T follicular helper cell (primary cell): ENCODE data around the gene AIF1L.
A peak's percentile ranks its signal among the peaks of the same experiment; 100 is the strongest.

Experiments
- DNase-seq: peaks from one replicate; pipeline ENCODE4 v3.0.0-alpha.2; 2020; ENCODE audit warnings: low read depth
- total RNA-seq, 2 experiments: gene quantifications; one replicate each; lab custom pipeline; 2026; lab: John Stamatoyannopoulos, UW

Gene AIF1L
- 0.06 to 0.26 reads per million in 2 experiments for total RNA-seq

GRCh38 chr9:131096269-131097125, at the start of gene AIF1L:
Gene AIF1L (plus strand): TSS chr9:131096531. CDS start chr9:131096630, 99 bp downstream.
- no peak for DNase-seq

- DNase-seq, result peak; percentile 44
Observed at GRCh38 chr9:131046581-131047202, 49.6 kb upstream of the AIF1L start.

GRCh38 chr9:131048332-131048731, 48.0 kb upstream of the AIF1L start:
- no peak for DNase-seq

- DNase-seq, result no peak
Observed at GRCh38 chr9:131048820-131049219, 47.5 kb upstream of the AIF1L start.

GRCh38 chr9:131049829-131050715, 46.3 kb upstream of the AIF1L start:
- DNase-seq, result no peak

- DNase-seq, result no peak
Observed at GRCh38 chr9:131050831-131051230, 45.5 kb upstream of the AIF1L start.

- DNase-seq, result no peak
Observed at GRCh38 chr9:131051592-131052517, 44.5 kb upstream of the AIF1L start.

GRCh38 chr9:131053896-131054295, 42.4 kb upstream of the AIF1L start:
- no peak for DNase-seq

GRCh38 chr9:131056781-131057506, 39.4 kb upstream of the AIF1L start:
- DNase-seq, result no peak

GRCh38 chr9:131060900-131061630, 35.3 kb upstream of the AIF1L start:
- no peak for DNase-seq

GRCh38 chr9:131062969-131063368, 33.4 kb upstream of the AIF1L start:
- DNase-seq, result no peak

GRCh38 chr9:131065599-131065998, 30.7 kb upstream of the AIF1L start:
- no peak for DNase-seq

GRCh38 chr9:131067625-131068024, 28.7 kb upstream of the AIF1L start:
- no peak for DNase-seq

- DNase-seq, result no peak
Observed at GRCh38 chr9:131068076-131068816, 28.1 kb upstream of the AIF1L start.

GRCh38 chr9:131069699-131070098, 26.6 kb upstream of the AIF1L start:
- no peak for DNase-seq

GRCh38 chr9:131072107-131072870, 24.0 kb upstream of the AIF1L start:
- no peak for DNase-seq

- DNase-seq, result no peak
Observed at GRCh38 chr9:131072871-131073237, 23.5 kb upstream of the AIF1L start.
